ENCODE data around the gene SLC4A4. TPM values are rescaled to one million over a fixed set of nuclear protein-coding genes. Genes with fewer than 3 reads are reported as not detected.
A peak's percentile ranks its signal among the peaks of the same experiment; 100 is the strongest.

The SLC4A4 gene
- total and polyA plus RNA-seq, 2 of the 8 experiments (the other 6 are each of a cell fraction or from before 2014, with no cell fraction given) = 0.67 to 2.8 TPM

DNA sequence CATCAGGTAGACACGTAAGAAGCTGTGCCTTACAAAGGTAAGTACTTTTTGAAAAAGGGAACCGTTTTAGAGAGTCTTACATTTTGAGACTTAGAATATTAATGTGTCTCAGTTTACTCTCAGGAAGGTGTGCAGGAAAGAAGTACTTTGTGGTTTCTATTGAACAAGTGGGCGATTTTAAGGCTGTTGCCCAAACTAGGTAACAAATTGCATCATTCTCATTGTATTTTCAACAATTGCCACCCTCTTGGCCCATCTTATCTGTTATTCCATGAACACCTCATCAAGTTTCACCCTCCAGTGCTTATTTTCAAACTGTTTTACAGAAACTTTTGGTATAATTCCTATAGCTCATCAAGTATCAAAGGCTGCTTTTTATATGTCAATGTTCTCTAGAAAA is 158.3 kb downstream of the SLC4A4 start:
- 94% methylated on average over 3 of the region's 3 CpGs; no CpG with 5 or more reads in 1 of the 2 experiments for WGBS, 2 experiments (ENCODE audit: extremely low coverage in 1 of 2, insufficient coverage in 1 of 2, insufficient read length in 1 of 2, insufficient replicate concordance in 2 of 2, low coverage in 1 of 2, low lambda C conversion rate in 2 of 2, missing lambda C conversion rate in 1 of 2)

More for the DNA sequence above, 158.3 kb downstream of the SLC4A4 start:
- H2AK5ac ChIP-seq (ENCODE audit: low read depth, low read length) = no peak overlapping the region
- no peaks in the 10 kb centered on the region for H3K79me2 ChIP-seq (ENCODE audit: control insufficient read depth in 1 of 2, insufficient read depth in 2 of 2, low read length in 2 of 2)
- H3K23me2 ChIP-seq (ENCODE audit: low read depth, low read length) = no peaks in the 10 kb centered on the region
- H3K9ac ChIP-seq (replicated peaks in 1 of 4; ENCODE audit: extremely low read depth in 1 of 4, low read depth in 3 of 4, low read length in 3 of 4) = no peak overlapping the region
- H3K56ac ChIP-seq (replicated peaks; ENCODE audit: insufficient read length, low read depth, low read length) = no peak overlapping the region
- no peaks in the 10 kb centered on the region for H4K20me1 ChIP-seq (replicated peaks in 1 of 2; ENCODE audit: control insufficient read depth in 1 of 2, insufficient read depth in 2 of 2, low read length in 2 of 2)
- H3K27me3 ChIP-seq (replicated peaks in 1 of 4; ENCODE audit: control insufficient read depth in 3 of 4, extremely low read depth in 1 of 4, insufficient read depth in 3 of 4, low read length in 3 of 4) = no peaks in the 10 kb centered on the region
- H4K91ac ChIP-seq (replicated peaks; ENCODE audit: insufficient read length, low read length) = no peak overlapping the region
- TF ChIP-seq, protein P1, sequence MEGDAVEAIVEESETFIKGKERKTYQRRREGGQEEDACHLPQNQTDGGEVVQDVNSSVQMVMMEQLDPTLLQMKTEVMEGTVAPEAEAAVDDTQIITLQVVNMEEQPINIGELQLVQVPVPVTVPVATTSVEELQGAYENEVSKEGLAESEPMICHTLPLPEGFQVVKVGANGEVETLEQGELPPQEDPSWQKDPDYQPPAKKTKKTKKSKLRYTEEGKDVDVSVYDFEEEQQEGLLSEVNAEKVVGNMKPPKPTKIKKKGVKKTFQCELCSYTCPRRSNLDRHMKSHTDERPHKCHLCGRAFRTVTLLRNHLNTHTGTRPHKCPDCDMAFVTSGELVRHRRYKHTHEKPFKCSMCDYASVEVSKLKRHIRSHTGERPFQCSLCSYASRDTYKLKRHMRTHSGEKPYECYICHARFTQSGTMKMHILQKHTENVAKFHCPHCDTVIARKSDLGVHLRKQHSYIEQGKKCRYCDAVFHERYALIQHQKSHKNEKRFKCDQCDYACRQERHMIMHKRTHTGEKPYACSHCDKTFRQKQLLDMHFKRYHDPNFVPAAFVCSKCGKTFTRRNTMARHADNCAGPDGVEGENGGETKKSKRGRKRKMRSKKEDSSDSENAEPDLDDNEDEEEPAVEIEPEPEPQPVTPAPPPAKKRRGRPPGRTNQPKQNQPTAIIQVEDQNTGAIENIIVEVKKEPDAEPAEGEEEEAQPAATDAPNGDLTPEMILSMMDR (IDR thresholded peaks at IDR 0.05; ENCODE audit: control extremely low read depth in 1 of 3, insufficient read depth in 1 of 3, low read depth in 1 of 3, low read length in 3 of 3) = no peak
- peak; percentile 33; the same call in 1 of the 2 replicates for TF ChIP-seq CEBPB (IDR thresholded peaks at IDR 0.05; ENCODE audit: low read depth, low read length)
- H2BK12ac ChIP-seq (ENCODE audit: low read depth, low read length) = no peak overlapping the region
- no peak overlapping the region for H3K27ac ChIP-seq (ENCODE audit: low read depth, low read length)
- H3K79me1 ChIP-seq (ENCODE audit: low read depth, low read length) = no peaks in the 10 kb centered on the region
- CTCF ChIA-PET (ENCODE audit: partially characterized antibody) = interaction anchor here (1.0 to 2.2 kb wide), 3 partner anchors 33 to 238 kb away, joined by 3 to 9 read pairs (median 3); no protein-coding TSS in a partner anchor
- H4K8ac ChIP-seq (ENCODE audit: extremely low read depth, insufficient read depth, low read length) = no peak overlapping the region
- no peak overlapping the region for H2AFZ ChIP-seq (ENCODE audit: low read length)
- no peak overlapping the region for H3K23ac ChIP-seq (ENCODE audit: insufficient read length)
- POLR2A ChIA-PET (ENCODE audit: partially characterized antibody) = no interaction called here
- no peak overlapping the region for H2BK20ac ChIP-seq (ENCODE audit: low read length)
- no peak overlapping the region for H3K14ac ChIP-seq (ENCODE audit: insufficient read length)
- H3K4ac ChIP-seq (replicated peaks; ENCODE audit: insufficient read length, low read depth, low read length) = no peak overlapping the region
- H3K4me1 ChIP-seq (replicated peaks in 1 of 4; ENCODE audit: control insufficient read depth in 3 of 4, insufficient read depth in 4 of 4, low read length in 3 of 4) = no peaks in the 10 kb centered on the region
- no peak overlapping the region for H4K5ac ChIP-seq (ENCODE audit: insufficient read length, low read depth, low read length)
- no peak overlapping the region for H3K18ac ChIP-seq (ENCODE audit: extremely low read depth, low read length)
- no peak overlapping the region for H2BK120ac ChIP-seq (replicated peaks; ENCODE audit: low read depth, low read length)
- H2BK5ac ChIP-seq (ENCODE audit: low read depth, low read length) = no peak overlapping the region
- H3K9me3 ChIP-seq (ENCODE audit: insufficient read depth in 2 of 2, low read depth in 1 of 2, low read length in 1 of 2) = no peaks in the 10 kb centered on the region
- FAIRE-seq = no peak
- no peak overlapping the region for H2BK15ac ChIP-seq (ENCODE audit: low read length)
- no peak overlapping the region for H3K4me2 ChIP-seq (ENCODE audit: insufficient read depth in 1 of 2, low read depth in 2 of 2, low read length in 2 of 2)
- no peak overlapping the region for H3K4me3 ChIP-seq (ENCODE audit: extremely low read depth in 1 of 4, insufficient read depth in 2 of 4, low read depth in 3 of 4, low read length in 4 of 4)
- no peak for DNase-seq (ENCODE audit: low read depth in 1 of 2, low spot score in 2 of 2)
- no peaks in the 10 kb centered on the region for H3K36me3 ChIP-seq (ENCODE audit: control insufficient read depth in 2 of 4, insufficient read depth in 4 of 4, low read length in 3 of 4)

All from H1 (cell line).